ENCODE results near the gene ARID1B.

GRCh38 chr6:157211603-157212455 is 434.7 kb downstream of the ARID1B start:
- TF ChIP-seq CTCF (conservative IDR thresholded peaks at IDR 0.05; ENCODE audit: low read depth, low read length) (no peak), EZH2 (IDR thresholded peaks at IDR 0.05; ENCODE audit: low read length, unreplicated experiment) (no peak), EZH2phosphoT487 (IDR thresholded peaks at IDR 0.05; ENCODE audit: borderline replicate concordance, low read length) (no peak)
